ENCODE data around the gene TRIO. TPM values are rescaled to one million over a fixed set of nuclear protein-coding genes. Genes with fewer than 3 reads are reported as not detected.

TRIO gene
- total RNA-seq, 1 donor from 2014 or later = 148 TPM

DNA sequence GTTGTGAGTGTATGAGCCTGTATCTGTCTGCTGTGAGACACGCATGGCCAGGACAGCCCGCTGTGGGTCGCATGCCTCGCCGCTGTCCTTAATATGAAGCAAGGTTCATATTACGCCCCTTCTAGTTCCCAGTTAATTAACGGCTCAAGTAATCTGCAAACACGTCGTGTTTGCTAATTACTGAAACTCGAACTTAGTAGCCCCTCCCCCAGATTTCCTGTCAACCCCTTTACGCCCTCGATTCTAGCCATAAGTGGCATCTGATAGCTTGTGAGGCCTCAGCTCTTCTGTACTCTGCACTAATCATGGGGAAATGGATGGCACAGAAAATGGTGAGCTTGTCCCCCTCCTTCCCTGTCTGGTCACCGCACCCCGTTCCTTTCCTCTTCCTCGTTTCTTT lies 321.5 kb downstream of the TRIO start:
- intact Hi-C loops (cut with DNase I) = no loop called here
- no peak for TF ChIP-seq CTCF (IDR thresholded peaks at IDR 0.05)
- Histone ChIP-seq H3K4me1 (no peaks in the 10 kb centered on the region), H3K27me3 (no peaks in the 10 kb centered on the region), H3K36me3 (peaks cover 80% of the 10 kb centered on the region), H3K9me3 (no peaks in the 10 kb centered on the region), H3K4me3 (no peak overlapping the region), H3K27ac (no peak overlapping the region)
- ATAC-seq (no peak), DNase-seq (no peak)

DNA sequence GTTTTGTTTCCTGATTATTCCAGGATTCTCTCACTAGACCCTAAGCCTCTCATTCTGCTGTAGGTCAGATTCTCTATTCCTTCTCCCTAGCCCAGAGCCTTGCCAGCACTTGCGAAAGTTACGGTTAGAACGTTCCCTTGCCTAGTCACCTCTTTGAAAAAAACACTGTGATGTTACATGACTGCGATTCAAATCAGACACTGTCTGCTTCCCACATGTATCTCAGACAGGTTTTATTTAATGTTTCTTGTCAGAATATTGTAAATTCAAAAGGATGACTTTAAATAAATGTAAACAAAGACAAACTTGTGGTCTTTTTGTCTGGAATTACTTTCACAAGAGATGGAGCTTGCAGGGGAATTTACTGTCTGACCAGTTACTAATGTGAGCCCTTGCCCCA lies 322.0 kb downstream of the TRIO start:
- peaks cover 80% of the 10 kb centered on the region for H3K36me3 ChIP-seq

DNA sequence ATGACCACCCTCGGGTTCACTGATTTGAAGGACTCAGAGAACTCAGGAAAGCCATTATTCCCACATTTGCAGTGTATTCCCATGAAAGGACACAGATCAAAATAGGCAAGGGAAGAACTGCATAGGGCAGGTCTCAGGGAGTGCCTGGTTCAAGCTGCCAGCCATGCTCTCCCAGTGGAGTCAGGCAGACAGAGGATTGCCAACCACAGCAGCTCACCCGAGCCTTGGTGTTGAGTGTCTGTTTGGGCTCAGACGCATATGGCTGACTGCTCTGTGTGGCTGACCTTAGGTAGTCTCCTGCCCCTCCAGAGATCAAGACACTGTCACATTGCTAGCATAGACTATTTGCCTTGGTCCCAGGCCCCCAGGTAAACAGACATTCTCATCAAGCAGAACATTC lies 322.6 kb downstream of the TRIO start:
- peaks cover 78% of the 10 kb centered on the region for H3K36me3 ChIP-seq
- DNase-seq (no peak), ATAC-seq (no peak)
- no peaks in the 10 kb centered on the region for H3K4me1 ChIP-seq
- no peaks in the 10 kb centered on the region for H3K27me3 ChIP-seq
- H3K9me3 ChIP-seq = no peaks in the 10 kb centered on the region
- no peak for TF ChIP-seq CTCF (IDR thresholded peaks at IDR 0.05)
- H3K27ac ChIP-seq = no peak overlapping the region
- intact Hi-C loops (cut with DNase I) = no loop called here
- no peak overlapping the region for H3K4me3 ChIP-seq

More for the DNA sequence above, 322.0 kb downstream of the TRIO start:
- intact Hi-C loops (cut with DNase I) = no loop called here
- Histone ChIP-seq H3K4me1 (no peaks in the 10 kb centered on the region), H3K27me3 (no peaks in the 10 kb centered on the region), H3K27ac (no peak overlapping the region), H3K9me3 (no peaks in the 10 kb centered on the region), H3K4me3 (no peak overlapping the region)
- TF ChIP-seq CTCF (IDR thresholded peaks at IDR 0.05) = no peak
- ATAC-seq (no peak), DNase-seq (no peak)

- Histone ChIP-seq H3K4me3 (no peak overlapping the region), H3K4me1 (no peaks in the 10 kb centered on the region), H3K9me3 (no peaks in the 10 kb centered on the region), H3K27ac (no peak overlapping the region), H3K27me3 (no peaks in the 10 kb centered on the region), H3K36me3 (peaks cover 78% of the 10 kb centered on the region)
- TF ChIP-seq CTCF (IDR thresholded peaks at IDR 0.05) = no peak
- DNase-seq (no peak), ATAC-seq (no peak)
- intact Hi-C loops (cut with DNase I) = no loop called here
Observed at GRCh38 chr5:14467251-14467650, 324.1 kb downstream of the TRIO start.

GRCh38 chr5:14467886-14468285 lies 324.7 kb downstream of the TRIO start:
- H3K4me3 ChIP-seq = no peak overlapping the region
- DNase-seq (no peak), ATAC-seq (no peak)
- H3K4me1 ChIP-seq = no peaks in the 10 kb centered on the region
- intact Hi-C loops (cut with DNase I) = no loop called here
- no peaks in the 10 kb centered on the region for H3K9me3 ChIP-seq
- H3K27me3 ChIP-seq = no peaks in the 10 kb centered on the region
- no peak for TF ChIP-seq CTCF (IDR thresholded peaks at IDR 0.05)
- peaks cover 78% of the 10 kb centered on the region for H3K36me3 ChIP-seq
- H3K27ac ChIP-seq = no peak overlapping the region

All from upper lobe of right lung (tissue), 1 donor.